GM18868 (cell line): ENCODE results near the gene C11orf65.
"Not testable (repeated sequence)": the region's sequence is repeated elsewhere in the genome, so short reads cannot be mapped to it uniquely, and the experiment has no call there.

Experiments used
- ATAC-seq: cut with Tn5 transposase; IDR thresholded peaks from one replicate; pipeline ENCODE4 v1.9.1; 2021; ENCODE audit warnings: mild to moderate bottlenecking, moderate library complexity; ENCODE audit not compliant: unreplicated experiment

The C11orf65 gene

DNA sequence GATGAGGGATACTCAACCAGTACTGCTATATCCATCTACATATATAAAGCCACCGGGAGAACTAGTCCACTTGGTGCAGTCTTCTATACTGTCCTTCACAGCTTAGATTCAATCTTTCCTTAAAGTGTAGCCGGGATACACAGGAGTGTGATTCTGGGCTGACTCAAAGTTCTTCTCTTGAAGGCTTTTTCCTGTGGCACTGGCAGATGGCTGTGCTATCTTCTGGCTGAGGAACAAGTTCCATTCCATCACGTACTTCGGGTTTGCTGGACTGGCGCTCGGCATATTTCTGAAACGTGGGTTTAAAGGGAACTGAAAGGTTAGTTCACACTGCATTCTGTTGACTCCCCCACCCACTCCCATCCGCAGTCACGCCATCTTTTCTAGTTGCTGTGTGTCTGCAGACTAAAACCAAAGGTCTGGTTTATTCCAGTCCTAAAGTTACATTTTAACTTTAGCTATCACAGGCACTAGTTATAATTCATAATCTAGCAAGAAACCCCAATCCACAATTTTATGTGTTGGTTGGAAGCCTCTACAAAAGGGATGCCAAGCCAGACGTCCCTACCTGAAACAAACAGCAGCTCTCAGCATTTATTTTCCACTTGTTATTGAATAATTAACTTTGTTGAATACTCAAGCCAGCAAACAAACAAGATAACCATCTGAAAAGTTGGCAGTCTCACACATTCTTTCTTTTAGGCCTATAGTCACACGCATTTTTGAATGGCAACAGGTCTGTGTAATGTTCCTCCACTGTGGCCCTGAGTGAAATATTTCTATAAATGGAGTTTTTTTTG, 7.5 kb upstream of the C11orf65 start:
- no peak for ATAC-seq

- no peak for ATAC-seq
Observed at GRCh38 chr11:108472681-108473080, 5.4 kb upstream of the C11orf65 start.

- ATAC-seq, result no peak
Observed at GRCh38 chr11:108468478-108468864, 1.1 kb upstream of the C11orf65 start.

- no peak for ATAC-seq
Observed at GRCh38 chr11:108466405-108466804, 924 bp downstream of the C11orf65 start.

- ATAC-seq, result no peak
Observed at GRCh38 chr11:108453207-108453835, 14.0 kb downstream of the C11orf65 start.

- ATAC-seq, result not testable (repeated sequence)
Observed at GRCh38 chr11:108441445-108441844, 25.9 kb downstream of the C11orf65 start.

DNA sequence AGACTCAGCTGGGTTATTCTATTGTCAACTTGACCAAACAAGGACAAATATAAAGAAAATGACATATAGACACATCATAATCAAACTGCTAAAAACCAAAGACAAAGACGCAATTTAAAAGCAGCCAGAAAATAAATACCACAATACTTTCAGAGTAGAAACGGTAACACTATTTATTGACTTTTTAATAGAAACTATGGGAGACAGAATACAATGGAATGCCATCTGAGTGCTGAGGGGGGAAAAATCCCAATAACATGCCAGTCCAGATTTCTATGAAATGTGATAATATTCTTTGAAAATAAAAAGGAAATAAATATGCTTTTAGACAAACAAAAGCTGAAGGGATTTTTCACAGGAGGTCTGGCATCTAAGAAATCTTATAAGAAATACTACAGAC, 30.7 kb downstream of the C11orf65 start:
- ATAC-seq, result no peak

- ATAC-seq, result no peak
Observed at GRCh38 chr11:108435066-108435465, 32.3 kb downstream of the C11orf65 start.

GRCh38 chr11:108432783-108433182, 34.5 kb downstream of the C11orf65 start:
- no peak for ATAC-seq

DNA sequence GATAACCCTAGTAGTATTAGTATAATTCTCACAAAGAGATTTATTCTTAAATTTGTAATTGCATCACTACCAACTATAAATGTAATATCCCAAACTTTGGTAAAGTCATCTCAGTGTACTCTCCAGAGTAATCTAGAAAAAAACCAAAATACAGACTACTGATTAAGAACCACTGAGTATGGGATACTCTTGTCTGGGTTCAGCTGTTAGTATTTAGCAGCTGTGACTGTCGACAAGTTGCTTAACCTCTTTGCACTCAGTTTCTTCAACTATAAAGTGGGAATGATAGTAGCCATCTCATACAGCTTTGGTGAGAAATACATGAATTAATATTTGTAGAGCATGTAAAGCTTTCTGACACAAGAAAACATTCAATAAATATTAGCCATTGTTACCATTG, 35.3 kb downstream of the C11orf65 start:
- no peak for ATAC-seq

DNA sequence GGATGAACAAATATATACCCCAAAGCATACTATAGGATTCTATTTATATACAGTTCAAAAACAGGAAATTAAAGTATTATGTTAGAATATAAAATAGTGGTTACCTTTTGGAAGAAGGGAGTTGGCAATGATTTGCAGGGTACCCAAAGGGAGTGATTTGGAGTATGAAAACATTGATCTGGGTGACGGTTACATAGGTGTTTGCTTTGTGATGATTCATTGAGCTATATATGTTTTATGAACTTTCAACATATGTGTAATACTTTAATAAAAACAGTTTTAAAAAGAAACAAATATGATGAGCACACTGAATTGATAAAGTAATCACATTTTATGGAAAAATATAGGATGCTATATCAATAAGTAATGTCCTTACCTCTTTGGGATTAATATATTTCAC, 36.0 kb downstream of the C11orf65 start:
- ATAC-seq, result no peak

GRCh38 chr11:108417551-108417950, 49.8 kb downstream of the C11orf65 start:
- ATAC-seq, result peak; percentile 55

GRCh38 chr11:108414958-108415357, 52.4 kb downstream of the C11orf65 start:
- ATAC-seq, result no peak

- ATAC-seq, result no peak
Observed at GRCh38 chr11:108405706-108406105, 61.6 kb downstream of the C11orf65 start.

- ATAC-seq, result no peak
Observed at GRCh38 chr11:108403052-108403451, 64.3 kb downstream of the C11orf65 start.

- ATAC-seq, result no peak
Observed at GRCh38 chr11:108402241-108402640, 65.1 kb downstream of the C11orf65 start.

- ATAC-seq, result no peak
Observed at GRCh38 chr11:108398439-108398838, 68.9 kb downstream of the C11orf65 start.

GRCh38 chr11:108396672-108397071, 70.7 kb downstream of the C11orf65 start:
- ATAC-seq, result not testable (repeated sequence)

DNA sequence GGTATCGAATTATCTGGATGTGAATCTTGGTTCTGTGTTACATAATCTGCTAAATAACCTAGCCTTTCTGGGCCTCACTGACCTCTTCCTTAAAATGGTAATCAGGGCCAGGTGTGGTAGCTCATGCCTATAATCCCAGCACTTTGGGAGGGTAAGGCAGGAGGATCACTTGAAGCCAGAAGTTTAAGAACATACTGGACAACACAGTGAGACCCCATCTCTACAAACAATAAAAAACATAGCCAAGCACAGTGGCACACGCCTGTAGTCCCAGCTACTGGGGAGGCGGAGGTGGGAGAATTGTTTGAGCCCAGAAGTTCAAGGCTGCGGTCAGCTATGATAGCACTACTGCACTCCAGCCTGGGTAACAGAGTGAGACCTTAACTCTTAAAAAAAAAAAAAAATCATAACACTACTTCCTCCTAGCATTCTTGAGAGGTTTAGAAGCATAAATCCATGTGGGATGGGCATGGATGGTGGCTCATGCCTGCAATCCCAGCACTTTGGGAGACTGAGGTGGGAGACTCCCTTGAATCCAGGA, 72.5 kb downstream of the C11orf65 start:
- ATAC-seq, result no peak

DNA sequence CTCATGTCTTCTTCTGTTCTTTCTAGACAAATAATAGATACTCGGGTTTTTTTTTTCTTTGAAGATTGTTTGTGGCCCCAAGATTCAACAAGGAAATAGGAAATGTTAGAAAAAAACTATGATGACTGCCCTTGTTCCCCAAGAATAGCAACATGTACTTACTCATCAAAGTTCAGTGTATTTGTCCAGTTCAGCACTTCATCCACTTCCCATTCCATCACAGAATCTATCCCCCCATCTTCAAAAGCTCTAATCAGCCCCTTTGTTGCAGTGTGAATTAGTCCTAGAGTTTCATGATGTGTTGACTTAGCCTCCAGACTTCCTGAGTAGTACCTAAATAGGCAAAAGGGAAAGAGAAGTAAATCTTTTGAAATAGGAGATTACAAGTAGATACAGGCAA, 74.3 kb downstream of the C11orf65 start:
- ATAC-seq, result no peak

- no peak for ATAC-seq
Observed at GRCh38 chr11:108392353-108392752, 75.0 kb downstream of the C11orf65 start.

DNA sequence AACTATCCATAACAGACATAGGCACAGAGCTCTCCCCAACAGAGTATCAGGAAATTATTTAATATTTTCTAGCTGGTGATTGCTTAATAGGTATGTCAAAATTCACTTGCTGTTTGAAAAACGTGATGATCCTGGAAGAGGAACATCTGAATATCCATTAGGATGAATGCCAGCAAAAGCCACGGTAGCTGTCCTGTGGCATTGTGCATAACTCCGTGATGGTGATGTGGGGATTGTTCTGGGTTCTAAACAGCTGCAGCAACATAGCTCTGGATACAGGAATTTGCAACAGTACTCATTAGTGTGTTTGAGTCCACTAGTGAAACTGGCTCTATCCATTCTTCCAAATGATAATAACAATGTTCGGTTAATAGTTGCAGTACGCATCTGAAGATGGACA, 78.8 kb downstream of the C11orf65 start:
- ATAC-seq, result no peak
